Liver (tissue), 9 donors: ENCODE results near the gene GCN1. TPM values are rescaled to one million over a fixed set of nuclear protein-coding genes. Genes with fewer than 3 reads are reported as not detected.

Experiments
- DNase-seq: peaks from one replicate; pipeline ENCODE4 v3.0.0-alpha.2; 2017; ENCODE audit warnings: low spot score
- H3K27ac ChIP-seq, 2 donors: one replicate each; pipeline ENCODE4 v1.7.0; 2013; ENCODE audit warnings: inconsistent platforms in 2 of 2, low read length in 2 of 2, control low read depth in 1 of 2, low read depth in 1 of 2, mild to moderate bottlenecking in 1 of 2
- H3K27me3 ChIP-seq, 4 donors: one replicate each; pipeline versions ENCODE4 v1.6.1 to v1.7.0; 2013; ENCODE audit warnings: low read length in 3 of 4, inconsistent platforms in 1 of 4, mild to moderate bottlenecking in 1 of 4, moderate library complexity in 1 of 4; ENCODE audit not compliant: control insufficient read depth in 4 of 4, insufficient read depth in 4 of 4
- H3K36me3 ChIP-seq, 4 donors: one replicate each; pipeline versions ENCODE4 v1.6.1 to v1.7.0; 2013; ENCODE audit warnings: low read length in 3 of 4, mild to moderate bottlenecking in 3 of 4, low read depth in 1 of 4, moderate library complexity in 1 of 4; ENCODE audit not compliant: control insufficient read depth in 4 of 4, insufficient read depth in 3 of 4
- H3K4me1 ChIP-seq, 4 donors: one replicate each; pipeline versions ENCODE4 v1.6.1 to v1.7.0; 2013; ENCODE audit warnings: low read length in 3 of 4, mild to moderate bottlenecking in 3 of 4, moderate library complexity in 1 of 4; ENCODE audit not compliant: control insufficient read depth in 4 of 4, insufficient read depth in 4 of 4
- H3K4me3 ChIP-seq, 3 donors: one replicate each; pipeline versions ENCODE4 v1.6.1 to v1.7.0; 2013; ENCODE audit warnings: low read length in 3 of 3, control low read depth in 1 of 3, low read depth in 1 of 3, mild to moderate bottlenecking in 1 of 3
- H3K9ac ChIP-seq, 2 donors: one replicate each; pipeline ENCODE4 v1.7.0; 2013; ENCODE audit warnings: low read length in 2 of 2, mild to moderate bottlenecking in 2 of 2, moderate library complexity in 2 of 2, control low read depth in 1 of 2, low read depth in 1 of 2
- H3K9me3 ChIP-seq, 4 donors: one replicate each; pipeline versions ENCODE4 v1.6.1 to v1.7.0; 2013; ENCODE audit warnings: low read length in 3 of 4; ENCODE audit not compliant: control insufficient read depth in 4 of 4
- EGR1 ChIP-seq, 2 donors: IDR thresholded peaks; 2 replicates each; pipeline ENCODE4 v1.6.1; 2016 to 2018; ENCODE audit warnings: antibody characterized with exemption in 2 of 2, low read depth in 2 of 2
- FOXA1 ChIP-seq: IDR thresholded peaks from 2 replicates; pipeline ENCODE4 v1.6.1; 2016; ENCODE audit warnings: antibody characterized with exemption
- FOXA2 ChIP-seq: IDR thresholded peaks from 2 replicates; pipeline ENCODE4 v1.6.1; 2016; ENCODE audit warnings: antibody characterized with exemption
- GABPA ChIP-seq, 2 donors: IDR thresholded peaks in 1 of 2; conservative IDR thresholded peaks in 1 of 2; 2 replicates each; pipeline ENCODE4 v1.6.1; 2016; ENCODE audit warnings: antibody characterized with exemption in 2 of 2, mild to moderate bottlenecking in 1 of 2, moderate library complexity in 1 of 2
- HNF4A ChIP-seq, 2 donors: conservative IDR thresholded peaks; 2 replicates each; pipeline ENCODE4 v1.6.1; 2016; ENCODE audit warnings: antibody characterized with exemption in 2 of 2, mild to moderate bottlenecking in 2 of 2
- HNF4G ChIP-seq: IDR thresholded peaks from 2 replicates; pipeline ENCODE4 v1.6.1; 2016; ENCODE audit warnings: antibody characterized with exemption
- JUND ChIP-seq, 2 donors: IDR thresholded peaks; 2 replicates each; pipeline ENCODE4 v1.6.1; 2016; ENCODE audit warnings: antibody characterized with exemption in 2 of 2
- NR2F2 ChIP-seq: IDR thresholded peaks from 2 replicates; pipeline ENCODE4 v1.6.1; 2016; ENCODE audit warnings: antibody characterized with exemption
- RAD21 ChIP-seq, 2 donors: IDR thresholded peaks; 2 replicates each; pipeline ENCODE4 v1.6.1; 2016; ENCODE audit warnings: antibody characterized with exemption in 2 of 2, mild to moderate bottlenecking in 2 of 2
- RXRA ChIP-seq, 2 donors: IDR thresholded peaks; 2 replicates each; pipeline ENCODE4 v1.6.1; 2017 to 2018; ENCODE audit warnings: antibody characterized with exemption in 2 of 2, mild to moderate bottlenecking in 1 of 2
- SP1 ChIP-seq: IDR thresholded peaks from 2 replicates; pipeline ENCODE4 v1.6.1; 2018; ENCODE audit warnings: antibody characterized with exemption, mild to moderate bottlenecking
- TAF1 ChIP-seq: conservative IDR thresholded peaks from 2 replicates; pipeline ENCODE4 v1.6.1; 2016; ENCODE audit warnings: antibody characterized with exemption, mild to moderate bottlenecking
- YY1 ChIP-seq: IDR thresholded peaks from 2 replicates; pipeline ENCODE4 v1.6.1; 2016; ENCODE audit warnings: antibody characterized with exemption, mild to moderate bottlenecking
- WGBS: extraction: QIAGEN DNeasy Blood & Tissue Kit; methylation state at CpG from one replicate; pipeline ENCODE4 v1.1.7; 2013; 5-methylcytosine and 5-hydroxymethylcytosine counted together
- polyA plus RNA-seq, 2 donors: library from polyadenylated mRNA; stranded (reverse) in 1 of 2; unstranded in 1 of 2; fragments of 200-250 nt in 1 of 2; fragments of >200 nt in 1 of 2; fragmentation: Nextera tagmentation in 1 of 2; extraction: Ambion mirVana in 1 of 2; gene quantifications; one replicate each; pipeline versions ENCODE4 v1.2.1 to v1.2.3, GENCODE V29; 2013 to 2015
- total RNA-seq, 2 donors: library from RNA; depleted of rRNA; stranded (reverse); fragments of >200 nt; gene quantifications; one replicate each; pipeline ENCODE4 v1.2.3, GENCODE V29; 2014
- TF ChIP-seq, protein P1 (sequence below): IDR thresholded peaks from 2 replicates; pipeline ENCODE4 v1.6.1; 2016; ENCODE audit warnings: antibody characterized with exemption, mild to moderate bottlenecking
- TF ChIP-seq, protein P2 (sequence below): IDR thresholded peaks from 2 replicates; pipeline ENCODE4 v1.6.1; 2016; ENCODE audit warnings: antibody characterized with exemption
- TF ChIP-seq, protein P3 (sequence below): IDR thresholded peaks from 2 replicates; pipeline ENCODE4 v1.6.1; 2016; ENCODE audit warnings: antibody characterized with exemption
- TF ChIP-seq, protein P4 (sequence below): fragments of 150-350 bp; IDR thresholded peaks from 2 replicates; pipeline ENCODE4 v1.5.1; 2017; ENCODE audit warnings: improper control_type of control experiment, low read depth, low read length; ENCODE audit not compliant: missing input control
- TF ChIP-seq, protein P5 (sequence below): IDR thresholded peaks from 2 replicates; pipeline ENCODE4 v1.6.1; 2016; ENCODE audit warnings: antibody characterized with exemption
- donor health status: healthy.
- donor health status: healthy.
- donor health status: healthy.
- donor health status: healthy.
- donor health status: healthy.

Gene GCN1
- total and polyA plus RNA-seq, 4 donors, result 7.3 to 78.6 (median 25.8) TPM

DNA sequence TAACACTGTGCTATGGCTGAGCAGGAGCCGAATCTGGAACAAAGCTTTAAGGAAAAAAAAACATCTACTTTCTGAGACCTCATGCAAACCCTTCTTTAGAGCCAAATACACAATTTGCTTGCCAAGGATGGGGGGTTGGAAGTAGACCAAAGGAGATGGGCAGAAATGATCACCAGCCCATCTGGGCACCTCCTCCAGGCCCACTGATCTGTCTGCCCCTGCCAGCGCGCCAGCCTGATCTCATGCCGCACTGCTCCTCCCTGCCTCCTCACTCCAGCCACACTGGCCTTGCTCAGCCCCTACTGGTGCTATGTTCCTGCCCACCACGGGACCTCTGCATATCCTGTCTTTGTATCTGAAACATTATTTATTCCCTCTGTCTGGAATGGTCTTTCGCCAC is 53.2 kb downstream of the GCN1 start:
- DNase-seq, result no peak
- no peak for TF ChIP-seq FOXA1
- TF ChIP-seq, protein P1, sequence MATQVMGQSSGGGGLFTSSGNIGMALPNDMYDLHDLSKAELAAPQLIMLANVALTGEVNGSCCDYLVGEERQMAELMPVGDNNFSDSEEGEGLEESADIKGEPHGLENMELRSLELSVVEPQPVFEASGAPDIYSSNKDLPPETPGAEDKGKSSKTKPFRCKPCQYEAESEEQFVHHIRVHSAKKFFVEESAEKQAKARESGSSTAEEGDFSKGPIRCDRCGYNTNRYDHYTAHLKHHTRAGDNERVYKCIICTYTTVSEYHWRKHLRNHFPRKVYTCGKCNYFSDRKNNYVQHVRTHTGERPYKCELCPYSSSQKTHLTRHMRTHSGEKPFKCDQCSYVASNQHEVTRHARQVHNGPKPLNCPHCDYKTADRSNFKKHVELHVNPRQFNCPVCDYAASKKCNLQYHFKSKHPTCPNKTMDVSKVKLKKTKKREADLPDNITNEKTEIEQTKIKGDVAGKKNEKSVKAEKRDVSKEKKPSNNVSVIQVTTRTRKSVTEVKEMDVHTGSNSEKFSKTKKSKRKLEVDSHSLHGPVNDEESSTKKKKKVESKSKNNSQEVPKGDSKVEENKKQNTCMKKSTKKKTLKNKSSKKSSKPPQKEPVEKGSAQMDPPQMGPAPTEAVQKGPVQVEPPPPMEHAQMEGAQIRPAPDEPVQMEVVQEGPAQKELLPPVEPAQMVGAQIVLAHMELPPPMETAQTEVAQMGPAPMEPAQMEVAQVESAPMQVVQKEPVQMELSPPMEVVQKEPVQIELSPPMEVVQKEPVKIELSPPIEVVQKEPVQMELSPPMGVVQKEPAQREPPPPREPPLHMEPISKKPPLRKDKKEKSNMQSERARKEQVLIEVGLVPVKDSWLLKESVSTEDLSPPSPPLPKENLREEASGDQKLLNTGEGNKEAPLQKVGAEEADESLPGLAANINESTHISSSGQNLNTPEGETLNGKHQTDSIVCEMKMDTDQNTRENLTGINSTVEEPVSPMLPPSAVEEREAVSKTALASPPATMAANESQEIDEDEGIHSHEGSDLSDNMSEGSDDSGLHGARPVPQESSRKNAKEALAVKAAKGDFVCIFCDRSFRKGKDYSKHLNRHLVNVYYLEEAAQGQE, result no peak
- TF ChIP-seq YY1, result no peak
- TF ChIP-seq RAD21 (IDR thresholded peaks at IDR 0.05), result no peak
- TF ChIP-seq, protein P2, sequence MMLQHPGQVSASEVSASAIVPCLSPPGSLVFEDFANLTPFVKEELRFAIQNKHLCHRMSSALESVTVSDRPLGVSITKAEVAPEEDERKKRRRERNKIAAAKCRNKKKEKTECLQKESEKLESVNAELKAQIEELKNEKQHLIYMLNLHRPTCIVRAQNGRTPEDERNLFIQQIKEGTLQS, result no peak
- TF ChIP-seq SP1, result no peak
- no peak for TF ChIP-seq FOXA2
- TF ChIP-seq GABPA (IDR thresholded peaks at IDR 0.05 in 1 of 2, conservative IDR thresholded peaks at IDR 0.05 in 1 of 2), result no peak
- TF ChIP-seq NR2F2, result no peak
- TF ChIP-seq JUND (IDR thresholded peaks at IDR 0.05), result no peak
- TF ChIP-seq RXRA (IDR thresholded peaks at IDR 0.05), result no peak
- TF ChIP-seq TAF1, result no peak
- no peak for TF ChIP-seq HNF4G
- TF ChIP-seq, protein P3, sequence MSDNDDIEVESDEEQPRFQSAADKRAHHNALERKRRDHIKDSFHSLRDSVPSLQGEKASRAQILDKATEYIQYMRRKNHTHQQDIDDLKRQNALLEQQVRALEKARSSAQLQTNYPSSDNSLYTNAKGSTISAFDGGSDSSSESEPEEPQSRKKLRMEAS, result no peak
- TF ChIP-seq EGR1 (IDR thresholded peaks at IDR 0.05; ENCODE audit: low read depth in 2 of 2), result no peak
- TF ChIP-seq, protein P4, sequence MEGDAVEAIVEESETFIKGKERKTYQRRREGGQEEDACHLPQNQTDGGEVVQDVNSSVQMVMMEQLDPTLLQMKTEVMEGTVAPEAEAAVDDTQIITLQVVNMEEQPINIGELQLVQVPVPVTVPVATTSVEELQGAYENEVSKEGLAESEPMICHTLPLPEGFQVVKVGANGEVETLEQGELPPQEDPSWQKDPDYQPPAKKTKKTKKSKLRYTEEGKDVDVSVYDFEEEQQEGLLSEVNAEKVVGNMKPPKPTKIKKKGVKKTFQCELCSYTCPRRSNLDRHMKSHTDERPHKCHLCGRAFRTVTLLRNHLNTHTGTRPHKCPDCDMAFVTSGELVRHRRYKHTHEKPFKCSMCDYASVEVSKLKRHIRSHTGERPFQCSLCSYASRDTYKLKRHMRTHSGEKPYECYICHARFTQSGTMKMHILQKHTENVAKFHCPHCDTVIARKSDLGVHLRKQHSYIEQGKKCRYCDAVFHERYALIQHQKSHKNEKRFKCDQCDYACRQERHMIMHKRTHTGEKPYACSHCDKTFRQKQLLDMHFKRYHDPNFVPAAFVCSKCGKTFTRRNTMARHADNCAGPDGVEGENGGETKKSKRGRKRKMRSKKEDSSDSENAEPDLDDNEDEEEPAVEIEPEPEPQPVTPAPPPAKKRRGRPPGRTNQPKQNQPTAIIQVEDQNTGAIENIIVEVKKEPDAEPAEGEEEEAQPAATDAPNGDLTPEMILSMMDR, result no peak
- TF ChIP-seq, protein P5, sequence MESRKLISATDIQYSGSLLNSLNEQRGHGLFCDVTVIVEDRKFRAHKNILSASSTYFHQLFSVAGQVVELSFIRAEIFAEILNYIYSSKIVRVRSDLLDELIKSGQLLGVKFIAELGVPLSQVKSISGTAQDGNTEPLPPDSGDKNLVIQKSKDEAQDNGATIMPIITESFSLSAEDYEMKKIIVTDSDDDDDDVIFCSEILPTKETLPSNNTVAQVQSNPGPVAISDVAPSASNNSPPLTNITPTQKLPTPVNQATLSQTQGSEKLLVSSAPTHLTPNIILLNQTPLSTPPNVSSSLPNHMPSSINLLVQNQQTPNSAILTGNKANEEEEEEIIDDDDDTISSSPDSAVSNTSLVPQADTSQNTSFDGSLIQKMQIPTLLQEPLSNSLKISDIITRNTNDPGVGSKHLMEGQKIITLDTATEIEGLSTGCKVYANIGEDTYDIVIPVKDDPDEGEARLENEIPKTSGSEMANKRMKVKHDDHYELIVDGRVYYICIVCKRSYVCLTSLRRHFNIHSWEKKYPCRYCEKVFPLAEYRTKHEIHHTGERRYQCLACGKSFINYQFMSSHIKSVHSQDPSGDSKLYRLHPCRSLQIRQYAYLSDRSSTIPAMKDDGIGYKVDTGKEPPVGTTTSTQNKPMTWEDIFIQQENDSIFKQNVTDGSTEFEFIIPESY, result no peak
- TF ChIP-seq HNF4A (conservative IDR thresholded peaks at IDR 0.05), result no peak
- peaks cover 33 to 87% (median 68%) of the 10 kb centered on the region in 4 donors for H3K36me3 ChIP-seq
- H3K4me3 ChIP-seq, result no peak overlapping the region
- H3K9ac ChIP-seq, result no peak overlapping the region
- H3K9me3 ChIP-seq, result no peaks in the 10 kb centered on the region
- peaks cover 0 to 11% (median 7%) of the 10 kb centered on the region in 4 donors for H3K4me1 ChIP-seq
- no peaks in the 10 kb centered on the region for H3K27me3 ChIP-seq
- WGBS, result 97% methylated on average over 6 of the region's 6 CpGs
- no peak overlapping the region for H3K27ac ChIP-seq
